Liver (tissue), 9 donors: ENCODE measurements around the gene KCNK16. TPM values are rescaled to one million over a fixed set of nuclear protein-coding genes. Genes with fewer than 3 reads are reported as not detected.

Experiments
- DNase-seq: peaks from one replicate; pipeline ENCODE4 v3.0.0-alpha.2; 2017; ENCODE audit warnings: low spot score
- H3K27ac ChIP-seq, 2 donors: one replicate each; pipeline ENCODE4 v1.7.0; 2013; ENCODE audit warnings: inconsistent platforms in 2 of 2, low read length in 2 of 2, control low read depth in 1 of 2, low read depth in 1 of 2, mild to moderate bottlenecking in 1 of 2
- H3K27me3 ChIP-seq, 4 donors: one replicate each; pipeline versions ENCODE4 v1.6.1 to v1.7.0; 2013; ENCODE audit warnings: low read length in 3 of 4, inconsistent platforms in 1 of 4, mild to moderate bottlenecking in 1 of 4, moderate library complexity in 1 of 4; ENCODE audit not compliant: control insufficient read depth in 4 of 4, insufficient read depth in 4 of 4
- H3K36me3 ChIP-seq, 4 donors: one replicate each; pipeline versions ENCODE4 v1.6.1 to v1.7.0; 2013; ENCODE audit warnings: low read length in 3 of 4, mild to moderate bottlenecking in 3 of 4, low read depth in 1 of 4, moderate library complexity in 1 of 4; ENCODE audit not compliant: control insufficient read depth in 4 of 4, insufficient read depth in 3 of 4
- H3K4me1 ChIP-seq, 4 donors: one replicate each; pipeline versions ENCODE4 v1.6.1 to v1.7.0; 2013; ENCODE audit warnings: low read length in 3 of 4, mild to moderate bottlenecking in 3 of 4, moderate library complexity in 1 of 4; ENCODE audit not compliant: control insufficient read depth in 4 of 4, insufficient read depth in 4 of 4
- H3K4me3 ChIP-seq, 3 donors: one replicate each; pipeline versions ENCODE4 v1.6.1 to v1.7.0; 2013; ENCODE audit warnings: low read length in 3 of 3, control low read depth in 1 of 3, low read depth in 1 of 3, mild to moderate bottlenecking in 1 of 3
- H3K9ac ChIP-seq, 2 donors: one replicate each; pipeline ENCODE4 v1.7.0; 2013; ENCODE audit warnings: low read length in 2 of 2, mild to moderate bottlenecking in 2 of 2, moderate library complexity in 2 of 2, control low read depth in 1 of 2, low read depth in 1 of 2
- H3K9me3 ChIP-seq, 4 donors: one replicate each; pipeline versions ENCODE4 v1.6.1 to v1.7.0; 2013; ENCODE audit warnings: low read length in 3 of 4; ENCODE audit not compliant: control insufficient read depth in 4 of 4
- ATF3 ChIP-seq: IDR thresholded peaks from 2 replicates; pipeline ENCODE4 v1.6.1; 2016; ENCODE audit warnings: antibody characterized with exemption
- CTCF ChIP-seq: fragments of 150-350 bp; IDR thresholded peaks from 2 replicates; pipeline ENCODE4 v1.5.1; 2017; ENCODE audit warnings: improper control_type of control experiment, low read depth, low read length; ENCODE audit not compliant: missing input control
- EGR1 ChIP-seq, 2 donors: IDR thresholded peaks; 2 replicates each; pipeline ENCODE4 v1.6.1; 2016 to 2018; ENCODE audit warnings: antibody characterized with exemption in 2 of 2, low read depth in 2 of 2
- FOXA1 ChIP-seq: IDR thresholded peaks from 2 replicates; pipeline ENCODE4 v1.6.1; 2016; ENCODE audit warnings: antibody characterized with exemption
- FOXA2 ChIP-seq: IDR thresholded peaks from 2 replicates; pipeline ENCODE4 v1.6.1; 2016; ENCODE audit warnings: antibody characterized with exemption
- GABPA ChIP-seq, 2 donors: IDR thresholded peaks in 1 of 2; conservative IDR thresholded peaks in 1 of 2; 2 replicates each; pipeline ENCODE4 v1.6.1; 2016; ENCODE audit warnings: antibody characterized with exemption in 2 of 2, mild to moderate bottlenecking in 1 of 2, moderate library complexity in 1 of 2
- HNF4A ChIP-seq, 2 donors: conservative IDR thresholded peaks; 2 replicates each; pipeline ENCODE4 v1.6.1; 2016; ENCODE audit warnings: antibody characterized with exemption in 2 of 2, mild to moderate bottlenecking in 2 of 2
- HNF4G ChIP-seq: IDR thresholded peaks from 2 replicates; pipeline ENCODE4 v1.6.1; 2016; ENCODE audit warnings: antibody characterized with exemption
- JUND ChIP-seq, 2 donors: IDR thresholded peaks; 2 replicates each; pipeline ENCODE4 v1.6.1; 2016; ENCODE audit warnings: antibody characterized with exemption in 2 of 2
- MAX ChIP-seq: IDR thresholded peaks from 2 replicates; pipeline ENCODE4 v1.6.1; 2016; ENCODE audit warnings: antibody characterized with exemption
- NR2F2 ChIP-seq: IDR thresholded peaks from 2 replicates; pipeline ENCODE4 v1.6.1; 2016; ENCODE audit warnings: antibody characterized with exemption
- RAD21 ChIP-seq, 2 donors: IDR thresholded peaks; 2 replicates each; pipeline ENCODE4 v1.6.1; 2016; ENCODE audit warnings: antibody characterized with exemption in 2 of 2, mild to moderate bottlenecking in 2 of 2
- REST ChIP-seq: IDR thresholded peaks from 2 replicates; pipeline ENCODE4 v1.6.1; 2016; ENCODE audit warnings: antibody characterized with exemption, mild to moderate bottlenecking
- RXRA ChIP-seq, 2 donors: IDR thresholded peaks; 2 replicates each; pipeline ENCODE4 v1.6.1; 2017 to 2018; ENCODE audit warnings: antibody characterized with exemption in 2 of 2, mild to moderate bottlenecking in 1 of 2
- SP1 ChIP-seq: IDR thresholded peaks from 2 replicates; pipeline ENCODE4 v1.6.1; 2018; ENCODE audit warnings: antibody characterized with exemption, mild to moderate bottlenecking
- TAF1 ChIP-seq: conservative IDR thresholded peaks from 2 replicates; pipeline ENCODE4 v1.6.1; 2016; ENCODE audit warnings: antibody characterized with exemption, mild to moderate bottlenecking
- WGBS: extraction: QIAGEN DNeasy Blood & Tissue Kit; methylation state at CpG from one replicate; pipeline ENCODE4 v1.1.7; 2013; 5-methylcytosine and 5-hydroxymethylcytosine counted together
- polyA plus RNA-seq, 2 donors: library from polyadenylated mRNA; stranded (reverse) in 1 of 2; unstranded in 1 of 2; fragments of 200-250 nt in 1 of 2; fragments of >200 nt in 1 of 2; fragmentation: Nextera tagmentation in 1 of 2; extraction: Ambion mirVana in 1 of 2; gene quantifications; one replicate each; pipeline versions ENCODE4 v1.2.1 to v1.2.3, GENCODE V29; 2013 to 2015
- total RNA-seq, 2 donors: library from RNA; depleted of rRNA; stranded (reverse); fragments of >200 nt; gene quantifications; one replicate each; pipeline ENCODE4 v1.2.3, GENCODE V29; 2014
- TF ChIP-seq, protein P1 (sequence below): IDR thresholded peaks from 2 replicates; pipeline ENCODE4 v1.6.1; 2016; ENCODE audit warnings: antibody characterized with exemption
- donor health status: healthy.
- donor health status: healthy.
- donor health status: healthy.
- donor health status: healthy.
- donor health status: healthy.

The KCNK16 gene
- total and polyA plus RNA-seq, 4 donors, result not detected

GRCh38 chr6:39344821-39345280 lies 22.3 kb upstream of the KCNK16 start:
- no peak overlapping the region for H3K27ac ChIP-seq
- H3K4me1 ChIP-seq, result no peaks in the 10 kb centered on the region
- WGBS, result 90% methylated on average over 7 of the region's 7 CpGs
- no peak overlapping the region for H3K9ac ChIP-seq
- no peak for DNase-seq
- no peak for TF ChIP-seq CTCF
- TF ChIP-seq HNF4G, result no peak
- TF ChIP-seq, protein P1, sequence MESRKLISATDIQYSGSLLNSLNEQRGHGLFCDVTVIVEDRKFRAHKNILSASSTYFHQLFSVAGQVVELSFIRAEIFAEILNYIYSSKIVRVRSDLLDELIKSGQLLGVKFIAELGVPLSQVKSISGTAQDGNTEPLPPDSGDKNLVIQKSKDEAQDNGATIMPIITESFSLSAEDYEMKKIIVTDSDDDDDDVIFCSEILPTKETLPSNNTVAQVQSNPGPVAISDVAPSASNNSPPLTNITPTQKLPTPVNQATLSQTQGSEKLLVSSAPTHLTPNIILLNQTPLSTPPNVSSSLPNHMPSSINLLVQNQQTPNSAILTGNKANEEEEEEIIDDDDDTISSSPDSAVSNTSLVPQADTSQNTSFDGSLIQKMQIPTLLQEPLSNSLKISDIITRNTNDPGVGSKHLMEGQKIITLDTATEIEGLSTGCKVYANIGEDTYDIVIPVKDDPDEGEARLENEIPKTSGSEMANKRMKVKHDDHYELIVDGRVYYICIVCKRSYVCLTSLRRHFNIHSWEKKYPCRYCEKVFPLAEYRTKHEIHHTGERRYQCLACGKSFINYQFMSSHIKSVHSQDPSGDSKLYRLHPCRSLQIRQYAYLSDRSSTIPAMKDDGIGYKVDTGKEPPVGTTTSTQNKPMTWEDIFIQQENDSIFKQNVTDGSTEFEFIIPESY, result no peak
- TF ChIP-seq ATF3, result no peak
- TF ChIP-seq REST, result no peak
- TF ChIP-seq FOXA1, result no peak
- TF ChIP-seq EGR1 (IDR thresholded peaks at IDR 0.05; ENCODE audit: low read depth in 2 of 2), result no peak
- TF ChIP-seq NR2F2, result no peak
- TF ChIP-seq GABPA (IDR thresholded peaks at IDR 0.05 in 1 of 2, conservative IDR thresholded peaks at IDR 0.05 in 1 of 2), result no peak
- no peak for TF ChIP-seq MAX
- TF ChIP-seq SP1, result no peak
- no peak for TF ChIP-seq HNF4A (conservative IDR thresholded peaks at IDR 0.05)
- no peak for TF ChIP-seq RAD21 (IDR thresholded peaks at IDR 0.05)
- no peak for TF ChIP-seq RXRA (IDR thresholded peaks at IDR 0.05)
- TF ChIP-seq FOXA2, result no peak
- no peak for TF ChIP-seq TAF1
- no peaks in the 10 kb centered on the region for H3K27me3 ChIP-seq
- no peak overlapping the region for H3K4me3 ChIP-seq
- H3K9me3 ChIP-seq, result no peaks in the 10 kb centered on the region
- no peaks in the 10 kb centered on the region for H3K36me3 ChIP-seq

DNA sequence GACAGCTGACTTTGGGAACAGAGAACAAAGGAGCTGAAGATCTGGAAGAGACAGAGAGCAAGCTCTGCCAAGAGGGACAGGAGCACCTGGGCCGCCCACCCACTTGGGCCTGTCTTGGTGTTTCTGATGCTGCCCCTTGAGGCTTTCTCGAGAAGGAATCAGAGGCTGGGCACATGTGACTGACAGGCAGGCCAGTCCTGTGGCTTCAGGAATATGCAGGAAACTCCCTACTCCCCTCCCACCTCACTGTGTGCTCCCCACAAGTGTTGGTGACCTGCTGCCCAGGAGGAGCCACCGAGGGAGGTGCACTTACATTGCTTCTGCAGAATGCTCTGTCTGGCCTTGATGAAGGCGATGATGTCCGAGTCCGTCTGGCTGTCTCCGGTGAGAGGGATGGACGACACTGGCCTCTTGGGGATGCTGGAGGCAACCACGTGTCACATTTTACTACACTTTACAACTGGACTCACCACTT lies 20.9 kb upstream of the KCNK16 start:
- WGBS, result 82% methylated on average over 9 of the region's 9 CpGs
- Histone ChIP-seq H3K9ac (no peak overlapping the region), H3K9me3 (no peaks in the 10 kb centered on the region), H3K4me3 (no peak overlapping the region), H3K27ac (no peak overlapping the region), H3K4me1 (no peaks in the 10 kb centered on the region), H3K27me3 (no peaks in the 10 kb centered on the region), H3K36me3 (no peaks in the 10 kb centered on the region)
- no peak for DNase-seq
- TF ChIP-seq FOXA1, result no peak
- TF ChIP-seq JUND (IDR thresholded peaks at IDR 0.05), result no peak
- no peak for TF ChIP-seq HNF4A (conservative IDR thresholded peaks at IDR 0.05)
- no peak for TF ChIP-seq CTCF
- no peak for TF ChIP-seq RAD21 (IDR thresholded peaks at IDR 0.05)
- TF ChIP-seq, protein P1, result no peak
- no peak for TF ChIP-seq GABPA (IDR thresholded peaks at IDR 0.05 in 1 of 2, conservative IDR thresholded peaks at IDR 0.05 in 1 of 2)
- no peak for TF ChIP-seq HNF4G
- TF ChIP-seq FOXA2, result no peak
- no peak for TF ChIP-seq NR2F2
- TF ChIP-seq MAX, result no peak
- TF ChIP-seq TAF1, result no peak
- no peak for TF ChIP-seq ATF3
- no peak for TF ChIP-seq EGR1 (IDR thresholded peaks at IDR 0.05; ENCODE audit: low read depth in 2 of 2)
- no peak for TF ChIP-seq RXRA (IDR thresholded peaks at IDR 0.05)
